GM12864 (cell line): ENCODE measurements around the gene C9orf50.

Experiments
- DNase-seq: peaks from one replicate; pipeline ENCODE4 v3.0.0-alpha.2; 2011; ENCODE audit warnings: low read depth
- H3K4me3 ChIP-seq: 2 replicates; pipeline ENCODE4 v1.5.1; 2011; ENCODE audit warnings: mild to moderate bottlenecking, low read depth, low read length, control low read depth
- TF ChIP-seq, protein P1 (sequence below): IDR thresholded peaks from 2 replicates; pipeline ENCODE4 v1.5.1; 2011; ENCODE audit warnings: low read depth, mild to moderate bottlenecking, moderate library complexity, low read length, control low read depth, inconsistent platforms; ENCODE audit errors: missing control alignments

The C9orf50 gene

DNA sequence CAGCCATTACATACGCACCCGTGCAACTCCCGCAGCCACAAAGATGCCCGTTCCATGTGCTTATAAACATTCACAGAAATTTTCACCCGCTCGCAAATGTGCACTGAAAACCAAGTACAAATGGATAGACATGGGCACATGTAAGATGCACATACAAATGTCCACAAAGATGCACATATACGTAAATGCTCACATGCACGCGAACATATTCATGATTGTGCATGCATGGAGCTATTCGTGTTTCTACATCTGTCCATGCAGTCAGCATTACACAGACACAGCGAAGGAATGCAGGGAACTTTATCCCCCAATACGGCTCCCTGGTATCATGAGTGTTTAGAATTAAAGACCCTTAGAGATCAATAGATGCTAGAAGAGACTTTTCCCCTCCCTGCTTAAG is 58.4 kb downstream of the C9orf50 start:
- TF ChIP-seq, protein P1, sequence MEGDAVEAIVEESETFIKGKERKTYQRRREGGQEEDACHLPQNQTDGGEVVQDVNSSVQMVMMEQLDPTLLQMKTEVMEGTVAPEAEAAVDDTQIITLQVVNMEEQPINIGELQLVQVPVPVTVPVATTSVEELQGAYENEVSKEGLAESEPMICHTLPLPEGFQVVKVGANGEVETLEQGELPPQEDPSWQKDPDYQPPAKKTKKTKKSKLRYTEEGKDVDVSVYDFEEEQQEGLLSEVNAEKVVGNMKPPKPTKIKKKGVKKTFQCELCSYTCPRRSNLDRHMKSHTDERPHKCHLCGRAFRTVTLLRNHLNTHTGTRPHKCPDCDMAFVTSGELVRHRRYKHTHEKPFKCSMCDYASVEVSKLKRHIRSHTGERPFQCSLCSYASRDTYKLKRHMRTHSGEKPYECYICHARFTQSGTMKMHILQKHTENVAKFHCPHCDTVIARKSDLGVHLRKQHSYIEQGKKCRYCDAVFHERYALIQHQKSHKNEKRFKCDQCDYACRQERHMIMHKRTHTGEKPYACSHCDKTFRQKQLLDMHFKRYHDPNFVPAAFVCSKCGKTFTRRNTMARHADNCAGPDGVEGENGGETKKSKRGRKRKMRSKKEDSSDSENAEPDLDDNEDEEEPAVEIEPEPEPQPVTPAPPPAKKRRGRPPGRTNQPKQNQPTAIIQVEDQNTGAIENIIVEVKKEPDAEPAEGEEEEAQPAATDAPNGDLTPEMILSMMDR, result no peak
- DNase-seq, result no peak
- H3K4me3 ChIP-seq, result no peak overlapping the region
